ENCODE results near the gene ADAT1.

The ADAT1 gene

DNA sequence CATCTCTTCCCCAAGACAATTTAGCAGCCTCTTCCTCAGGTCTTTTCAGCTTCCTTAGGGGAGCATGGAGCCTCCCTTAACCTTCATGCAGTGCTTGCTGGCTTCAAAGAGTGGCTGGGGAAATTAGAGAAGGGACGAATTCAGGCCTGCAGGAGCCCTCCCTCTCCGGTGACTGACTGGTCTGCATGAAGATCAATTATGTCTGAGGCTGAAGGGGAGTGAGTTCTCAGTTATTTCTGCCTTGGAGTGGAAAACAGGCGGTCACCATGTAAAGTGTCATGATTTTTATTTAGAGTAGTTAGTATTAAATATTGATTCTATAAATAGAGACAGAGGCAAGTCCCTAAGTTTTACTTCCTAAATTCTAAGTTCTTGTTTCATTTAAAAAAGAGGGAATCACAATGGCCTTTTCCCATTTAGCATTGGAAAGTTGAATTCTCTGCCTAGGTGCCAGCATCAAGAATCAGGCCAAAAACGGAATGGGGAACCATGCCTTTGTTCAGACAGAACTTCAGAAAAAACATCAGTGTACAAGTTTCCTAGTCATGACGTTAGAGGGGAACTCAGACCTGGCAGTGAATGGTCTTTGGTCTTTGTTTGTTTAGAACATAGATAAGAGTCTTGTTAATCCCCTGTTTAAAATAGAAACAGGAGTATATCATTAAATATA, 52.5 kb downstream of the ADAT1 start:
- no peak for TF ChIP-seq TOX (CRISPR knock-in tag; IDR thresholded peaks at IDR 0.05; ENCODE audit: borderline replicate concordance)
- TF ChIP-seq, protein P1, sequence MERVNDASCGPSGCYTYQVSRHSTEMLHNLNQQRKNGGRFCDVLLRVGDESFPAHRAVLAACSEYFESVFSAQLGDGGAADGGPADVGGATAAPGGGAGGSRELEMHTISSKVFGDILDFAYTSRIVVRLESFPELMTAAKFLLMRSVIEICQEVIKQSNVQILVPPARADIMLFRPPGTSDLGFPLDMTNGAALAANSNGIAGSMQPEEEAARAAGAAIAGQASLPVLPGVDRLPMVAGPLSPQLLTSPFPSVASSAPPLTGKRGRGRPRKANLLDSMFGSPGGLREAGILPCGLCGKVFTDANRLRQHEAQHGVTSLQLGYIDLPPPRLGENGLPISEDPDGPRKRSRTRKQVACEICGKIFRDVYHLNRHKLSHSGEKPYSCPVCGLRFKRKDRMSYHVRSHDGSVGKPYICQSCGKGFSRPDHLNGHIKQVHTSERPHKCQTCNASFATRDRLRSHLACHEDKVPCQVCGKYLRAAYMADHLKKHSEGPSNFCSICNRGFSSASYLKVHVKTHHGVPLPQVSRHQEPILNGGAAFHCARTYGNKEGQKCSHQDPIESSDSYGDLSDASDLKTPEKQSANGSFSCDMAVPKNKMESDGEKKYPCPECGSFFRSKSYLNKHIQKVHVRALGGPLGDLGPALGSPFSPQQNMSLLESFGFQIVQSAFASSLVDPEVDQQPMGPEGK (CRISPR knock-in tag; IDR thresholded peaks at IDR 0.05; ENCODE audit: borderline replicate concordance): no peak
- TF ChIP-seq PPARA (CRISPR knock-in tag; IDR thresholded peaks at IDR 0.05; ENCODE audit: borderline replicate concordance): no peak
- no peak for TF ChIP-seq RARB (CRISPR knock-in tag; IDR thresholded peaks at IDR 0.05)
- TF ChIP-seq ARNTL (CRISPR knock-in tag; IDR thresholded peaks at IDR 0.05; ENCODE audit: borderline replicate concordance, low read depth): no peak
- TF ChIP-seq, protein P2, sequence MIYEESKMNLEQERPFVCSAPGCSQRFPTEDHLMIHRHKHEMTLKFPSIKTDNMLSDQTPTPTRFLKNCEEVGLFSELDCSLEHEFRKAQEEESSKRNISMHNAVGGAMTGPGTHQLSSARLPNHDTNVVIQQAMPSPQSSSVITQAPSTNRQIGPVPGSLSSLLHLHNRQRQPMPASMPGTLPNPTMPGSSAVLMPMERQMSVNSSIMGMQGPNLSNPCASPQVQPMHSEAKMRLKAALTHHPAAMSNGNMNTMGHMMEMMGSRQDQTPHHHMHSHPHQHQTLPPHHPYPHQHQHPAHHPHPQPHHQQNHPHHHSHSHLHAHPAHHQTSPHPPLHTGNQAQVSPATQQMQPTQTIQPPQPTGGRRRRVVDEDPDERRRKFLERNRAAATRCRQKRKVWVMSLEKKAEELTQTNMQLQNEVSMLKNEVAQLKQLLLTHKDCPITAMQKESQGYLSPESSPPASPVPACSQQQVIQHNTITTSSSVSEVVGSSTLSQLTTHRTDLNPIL (CRISPR knock-in tag; IDR thresholded peaks at IDR 0.05; ENCODE audit: low read depth): no peak
- no peak for TF ChIP-seq ESRRG (CRISPR knock-in tag; IDR thresholded peaks at IDR 0.05)
- no peak for TF ChIP-seq ZNF8 (CRISPR knock-in tag; IDR thresholded peaks at IDR 0.05)
- TF ChIP-seq ISL1 (CRISPR knock-in tag; IDR thresholded peaks at IDR 0.05): no peak
- TF ChIP-seq GLIS3 (CRISPR knock-in tag; IDR thresholded peaks at IDR 0.05): no peak
- TF ChIP-seq, protein P3, sequence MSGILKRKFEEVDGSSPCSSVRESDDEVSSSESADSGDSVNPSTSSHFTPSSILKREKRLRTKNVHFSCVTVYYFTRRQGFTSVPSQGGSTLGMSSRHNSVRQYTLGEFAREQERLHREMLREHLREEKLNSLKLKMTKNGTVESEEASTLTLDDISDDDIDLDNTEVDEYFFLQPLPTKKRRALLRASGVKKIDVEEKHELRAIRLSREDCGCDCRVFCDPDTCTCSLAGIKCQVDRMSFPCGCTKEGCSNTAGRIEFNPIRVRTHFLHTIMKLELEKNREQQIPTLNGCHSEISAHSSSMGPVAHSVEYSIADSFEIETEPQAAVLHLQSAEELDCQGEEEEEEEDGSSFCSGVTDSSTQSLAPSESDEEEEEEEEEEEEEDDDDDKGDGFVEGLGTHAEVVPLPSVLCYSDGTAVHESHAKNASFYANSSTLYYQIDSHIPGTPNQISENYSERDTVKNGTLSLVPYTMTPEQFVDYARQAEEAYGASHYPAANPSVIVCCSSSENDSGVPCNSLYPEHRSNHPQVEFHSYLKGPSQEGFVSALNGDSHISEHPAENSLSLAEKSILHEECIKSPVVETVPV (CRISPR knock-in tag; IDR thresholded peaks at IDR 0.05): no peak
- TF ChIP-seq BACH2 (CRISPR knock-in tag; IDR thresholded peaks at IDR 0.05; ENCODE audit: borderline replicate concordance): no peak
- TF ChIP-seq, protein P4, sequence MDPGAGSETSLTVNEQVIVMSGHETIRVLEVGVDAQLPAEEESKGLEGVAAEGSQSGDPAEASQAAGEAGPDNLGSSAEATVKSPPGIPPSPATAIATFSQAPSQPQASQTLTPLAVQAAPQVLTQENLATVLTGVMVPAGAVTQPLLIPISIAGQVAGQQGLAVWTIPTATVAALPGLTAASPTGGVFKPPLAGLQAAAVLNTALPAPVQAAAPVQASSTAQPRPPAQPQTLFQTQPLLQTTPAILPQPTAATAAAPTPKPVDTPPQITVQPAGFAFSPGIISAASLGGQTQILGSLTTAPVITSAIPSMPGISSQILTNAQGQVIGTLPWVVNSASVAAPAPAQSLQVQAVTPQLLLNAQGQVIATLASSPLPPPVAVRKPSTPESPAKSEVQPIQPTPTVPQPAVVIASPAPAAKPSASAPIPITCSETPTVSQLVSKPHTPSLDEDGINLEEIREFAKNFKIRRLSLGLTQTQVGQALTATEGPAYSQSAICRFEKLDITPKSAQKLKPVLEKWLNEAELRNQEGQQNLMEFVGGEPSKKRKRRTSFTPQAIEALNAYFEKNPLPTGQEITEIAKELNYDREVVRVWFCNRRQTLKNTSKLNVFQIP (CRISPR knock-in tag; IDR thresholded peaks at IDR 0.05; ENCODE audit: borderline replicate concordance, low read depth): no peak
- TF ChIP-seq, protein P5, sequence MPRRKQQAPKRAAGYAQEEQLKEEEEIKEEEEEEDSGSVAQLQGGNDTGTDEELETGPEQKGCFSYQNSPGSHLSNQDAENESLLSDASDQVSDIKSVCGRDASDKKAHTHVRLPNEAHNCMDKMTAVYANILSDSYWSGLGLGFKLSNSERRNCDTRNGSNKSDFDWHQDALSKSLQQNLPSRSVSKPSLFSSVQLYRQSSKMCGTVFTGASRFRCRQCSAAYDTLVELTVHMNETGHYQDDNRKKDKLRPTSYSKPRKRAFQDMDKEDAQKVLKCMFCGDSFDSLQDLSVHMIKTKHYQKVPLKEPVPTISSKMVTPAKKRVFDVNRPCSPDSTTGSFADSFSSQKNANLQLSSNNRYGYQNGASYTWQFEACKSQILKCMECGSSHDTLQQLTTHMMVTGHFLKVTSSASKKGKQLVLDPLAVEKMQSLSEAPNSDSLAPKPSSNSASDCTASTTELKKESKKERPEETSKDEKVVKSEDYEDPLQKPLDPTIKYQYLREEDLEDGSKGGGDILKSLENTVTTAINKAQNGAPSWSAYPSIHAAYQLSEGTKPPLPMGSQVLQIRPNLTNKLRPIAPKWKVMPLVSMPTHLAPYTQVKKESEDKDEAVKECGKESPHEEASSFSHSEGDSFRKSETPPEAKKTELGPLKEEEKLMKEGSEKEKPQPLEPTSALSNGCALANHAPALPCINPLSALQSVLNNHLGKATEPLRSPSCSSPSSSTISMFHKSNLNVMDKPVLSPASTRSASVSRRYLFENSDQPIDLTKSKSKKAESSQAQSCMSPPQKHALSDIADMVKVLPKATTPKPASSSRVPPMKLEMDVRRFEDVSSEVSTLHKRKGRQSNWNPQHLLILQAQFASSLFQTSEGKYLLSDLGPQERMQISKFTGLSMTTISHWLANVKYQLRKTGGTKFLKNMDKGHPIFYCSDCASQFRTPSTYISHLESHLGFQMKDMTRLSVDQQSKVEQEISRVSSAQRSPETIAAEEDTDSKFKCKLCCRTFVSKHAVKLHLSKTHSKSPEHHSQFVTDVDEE (CRISPR knock-in tag; IDR thresholded peaks at IDR 0.05): no peak
- TF ChIP-seq ZNF70 (CRISPR knock-in tag; IDR thresholded peaks at IDR 0.05): no peak
- no peak for TF ChIP-seq TCF4 (CRISPR knock-in tag; IDR thresholded peaks at IDR 0.05; ENCODE audit: borderline replicate concordance)
- no peak for TF ChIP-seq ZFP3 (CRISPR knock-in tag; IDR thresholded peaks at IDR 0.05)
- TF ChIP-seq SNAI2 (CRISPR knock-in tag; IDR thresholded peaks at IDR 0.05): no peak
- TF ChIP-seq ZC3H10 (CRISPR knock-in tag; IDR thresholded peaks at IDR 0.05): no peak
- ATAC-seq: no peak

DNA sequence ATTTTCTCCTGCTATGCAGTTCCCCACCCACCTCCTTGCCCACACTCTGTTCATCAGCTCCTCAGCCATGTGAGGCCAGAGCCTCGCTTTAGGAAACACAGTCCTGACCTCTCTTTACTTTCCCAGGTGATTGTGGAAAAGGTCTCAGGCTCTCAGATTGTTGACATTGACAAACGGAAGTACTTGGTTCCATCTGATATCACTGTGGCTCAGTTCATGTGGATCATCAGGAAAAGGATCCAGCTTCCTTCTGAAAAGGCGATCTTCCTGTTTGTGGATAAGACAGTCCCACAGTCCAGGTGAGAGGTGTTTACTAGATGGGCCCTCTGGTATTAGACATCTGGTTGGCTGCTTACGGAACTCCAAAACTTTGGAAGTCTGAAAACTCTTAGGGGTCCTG, 55.2 kb downstream of the ADAT1 start:
- ATAC-seq: no peak
- TF ChIP-seq ZFP30 (CRISPR knock-in tag; IDR thresholded peaks at IDR 0.05): no peak
- TF ChIP-seq, protein P3 (CRISPR knock-in tag; IDR thresholded peaks at IDR 0.05): no peak
- TF ChIP-seq TOX (CRISPR knock-in tag; IDR thresholded peaks at IDR 0.05; ENCODE audit: borderline replicate concordance): no peak
- TF ChIP-seq, protein P5 (CRISPR knock-in tag; IDR thresholded peaks at IDR 0.05): no peak
- TF ChIP-seq BACH2 (CRISPR knock-in tag; IDR thresholded peaks at IDR 0.05; ENCODE audit: borderline replicate concordance): no peak
- no peak for TF ChIP-seq ZC3H10 (CRISPR knock-in tag; IDR thresholded peaks at IDR 0.05)
- TF ChIP-seq OSR1 (CRISPR knock-in tag; IDR thresholded peaks at IDR 0.05): no peak
- no peak for TF ChIP-seq TCF4 (CRISPR knock-in tag; IDR thresholded peaks at IDR 0.05; ENCODE audit: borderline replicate concordance)
- no peak for TF ChIP-seq ZNF565 (CRISPR knock-in tag; conservative IDR thresholded peaks at IDR 0.05; ENCODE audit: low read depth)
- TF ChIP-seq, protein P2 (CRISPR knock-in tag; IDR thresholded peaks at IDR 0.05; ENCODE audit: low read depth): no peak
- TF ChIP-seq SNAI2 (CRISPR knock-in tag; IDR thresholded peaks at IDR 0.05): no peak
- no peak for TF ChIP-seq GLIS3 (CRISPR knock-in tag; IDR thresholded peaks at IDR 0.05)
- no peak for TF ChIP-seq CSDC2 (CRISPR knock-in tag; IDR thresholded peaks at IDR 0.05)

Data from SK-N-SH treated with all-trans-retinoic acid at 6 μM for 48 hours (cell line).